KMS-11 (cell line): ENCODE results near the gene TECR.
"Not testable (repeated sequence)": the region's sequence is repeated elsewhere in the genome, so short reads cannot be mapped to it uniquely, and the experiment has no call there.

Source experiments
- H2AFZ ChIP-seq: fragments of 200-600 bp; sonication (generic); 2 replicates; pipeline ENCODE4 v1.6.1; 2016; ENCODE audit warnings: antibody characterized with exemption, mixed run types, low read depth
- H3K27ac ChIP-seq: fragments of 200-600 bp; sonication (generic); 2 replicates; pipeline ENCODE4 v1.6.1; 2016; ENCODE audit warnings: mild to moderate bottlenecking, mixed run types
- H3K27me3 ChIP-seq: fragments of 200-600 bp; sonication (generic); 2 replicates; pipeline ENCODE4 v1.6.1; 2017; ENCODE audit warnings: mild to moderate bottlenecking, low read depth, mixed run types, moderate library complexity; ENCODE audit not compliant: insufficient read depth
- H3K36me3 ChIP-seq: fragments of 200-600 bp; sonication (generic); 2 replicates; pipeline ENCODE4 v1.6.1; 2017; ENCODE audit warnings: mild to moderate bottlenecking, mixed run types; ENCODE audit not compliant: insufficient read depth
- H3K4me1 ChIP-seq: fragments of 200-600 bp; sonication (generic); 2 replicates; pipeline ENCODE4 v1.6.1; 2016; ENCODE audit warnings: mild to moderate bottlenecking, low read depth, mixed run types; ENCODE audit not compliant: poor library complexity, severe bottlenecking
- H3K4me2 ChIP-seq: fragments of 200-600 bp; sonication (generic); 2 replicates; pipeline ENCODE4 v1.7.0; 2016; ENCODE audit warnings: mild to moderate bottlenecking, mixed run types
- H3K4me3 ChIP-seq: fragments of 200-600 bp; sonication (generic); IDR thresholded peaks from 2 replicates; pipeline ENCODE4 v1.6.1; 2017; ENCODE audit warnings: low read depth, low read length, mixed read lengths; ENCODE audit not compliant: insufficient read depth
- H3K79me2 ChIP-seq: fragments of 200-600 bp; sonication (generic); 2 replicates; pipeline ENCODE4 v1.6.1; 2016; ENCODE audit warnings: low read depth, mixed run types; ENCODE audit not compliant: insufficient read depth
- H3K9ac ChIP-seq: fragments of 200-600 bp; sonication (generic); 2 replicates; pipeline ENCODE4 v1.6.1; 2016; ENCODE audit warnings: mild to moderate bottlenecking, mixed run types
- H4K20me1 ChIP-seq: fragments of 200-600 bp; sonication (generic); 2 replicates; pipeline ENCODE4 v1.6.1; 2016; ENCODE audit warnings: mild to moderate bottlenecking, mixed run types; ENCODE audit not compliant: insufficient read depth
- TF ChIP-seq, protein P1 (sequence below): fragments of 200-600 bp; sonication (generic); conservative IDR thresholded peaks from 2 replicates; pipeline ENCODE4 v1.6.1; 2017; ENCODE audit warnings: low read depth, mild to moderate bottlenecking, antibody characterized with exemption, low read length, moderate library complexity, mixed read lengths

Gene TECR

DNA sequence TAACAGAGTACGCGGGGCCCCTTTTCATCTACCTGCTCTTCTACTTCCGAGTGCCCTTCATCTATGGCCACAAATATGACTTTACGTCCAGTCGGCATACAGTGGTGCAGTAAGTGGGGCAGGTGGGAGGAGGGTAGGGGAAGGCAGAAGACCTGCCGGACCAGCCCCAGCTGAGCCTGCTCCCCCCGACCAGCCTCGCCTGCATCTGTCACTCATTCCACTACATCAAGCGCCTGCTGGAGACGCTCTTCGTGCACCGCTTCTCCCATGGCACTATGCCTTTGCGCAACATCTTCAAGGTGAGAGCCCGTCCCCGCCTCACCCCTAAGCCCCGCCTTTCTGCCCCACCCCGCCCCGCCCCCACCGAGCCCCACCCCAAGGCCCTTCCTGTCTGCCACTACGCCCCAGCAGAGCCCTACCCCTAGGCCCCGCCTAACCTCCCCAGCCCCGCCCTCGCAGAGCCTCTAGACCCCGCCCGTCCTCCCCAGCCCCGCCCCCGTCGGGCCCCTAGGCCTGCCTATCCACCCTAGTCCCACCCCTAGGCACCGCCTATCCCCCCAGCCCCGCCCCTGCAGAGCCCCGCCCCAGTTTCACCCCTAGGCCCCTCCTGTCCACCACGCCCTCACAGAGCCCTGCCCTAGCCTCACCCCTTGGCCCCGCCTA, 34.7 kb downstream of the TECR start:
- Histone ChIP-seq H3K9ac (no peak overlapping the region), H3K4me1 (no peaks in the 10 kb centered on the region), H3K27ac (no peak overlapping the region), H4K20me1 (no peaks in the 10 kb centered on the region), H3K79me2 (no peaks in the 10 kb centered on the region), H3K36me3 (no peaks in the 10 kb centered on the region), H3K27me3 (no peaks in the 10 kb centered on the region), H2AFZ (no peak overlapping the region), H3K4me3 (no peak overlapping the region), H3K4me2 (no peak overlapping the region)
- TF ChIP-seq, protein P1, sequence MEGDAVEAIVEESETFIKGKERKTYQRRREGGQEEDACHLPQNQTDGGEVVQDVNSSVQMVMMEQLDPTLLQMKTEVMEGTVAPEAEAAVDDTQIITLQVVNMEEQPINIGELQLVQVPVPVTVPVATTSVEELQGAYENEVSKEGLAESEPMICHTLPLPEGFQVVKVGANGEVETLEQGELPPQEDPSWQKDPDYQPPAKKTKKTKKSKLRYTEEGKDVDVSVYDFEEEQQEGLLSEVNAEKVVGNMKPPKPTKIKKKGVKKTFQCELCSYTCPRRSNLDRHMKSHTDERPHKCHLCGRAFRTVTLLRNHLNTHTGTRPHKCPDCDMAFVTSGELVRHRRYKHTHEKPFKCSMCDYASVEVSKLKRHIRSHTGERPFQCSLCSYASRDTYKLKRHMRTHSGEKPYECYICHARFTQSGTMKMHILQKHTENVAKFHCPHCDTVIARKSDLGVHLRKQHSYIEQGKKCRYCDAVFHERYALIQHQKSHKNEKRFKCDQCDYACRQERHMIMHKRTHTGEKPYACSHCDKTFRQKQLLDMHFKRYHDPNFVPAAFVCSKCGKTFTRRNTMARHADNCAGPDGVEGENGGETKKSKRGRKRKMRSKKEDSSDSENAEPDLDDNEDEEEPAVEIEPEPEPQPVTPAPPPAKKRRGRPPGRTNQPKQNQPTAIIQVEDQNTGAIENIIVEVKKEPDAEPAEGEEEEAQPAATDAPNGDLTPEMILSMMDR: no peak

DNA sequence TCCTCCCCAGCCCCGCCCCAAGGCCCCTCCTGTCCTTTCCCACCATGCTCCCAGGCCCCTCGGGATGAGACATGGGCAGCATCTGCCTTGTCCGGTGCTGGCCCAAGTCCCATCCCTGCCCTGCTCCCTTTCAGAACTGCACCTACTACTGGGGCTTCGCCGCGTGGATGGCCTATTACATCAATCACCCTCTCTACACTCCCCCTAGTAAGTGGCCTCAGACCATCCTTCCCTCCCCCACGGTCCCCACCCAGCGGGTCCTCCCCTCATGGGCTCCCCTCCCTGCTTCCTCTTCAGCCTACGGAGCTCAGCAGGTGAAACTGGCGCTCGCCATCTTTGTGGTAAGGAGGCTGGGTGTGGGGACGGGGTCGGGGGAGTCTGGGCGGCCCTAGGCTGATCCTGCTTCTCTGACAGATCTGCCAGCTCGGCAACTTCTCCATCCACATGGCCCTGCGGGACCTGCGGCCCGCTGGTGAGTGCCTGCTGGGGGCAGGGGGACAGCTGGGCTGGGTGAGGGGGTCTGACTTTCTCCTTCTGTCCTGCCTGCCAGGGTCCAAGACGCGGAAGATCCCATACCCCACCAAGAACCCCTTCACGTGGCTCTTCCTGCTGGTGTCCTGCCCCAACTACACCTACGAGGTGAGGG, 35.4 kb downstream of the TECR start:
- not testable (repeated sequence) for H3K27me3 ChIP-seq, H3K4me2 ChIP-seq, H3K4me3 ChIP-seq, H3K36me3 ChIP-seq, H2AFZ ChIP-seq, H3K79me2 ChIP-seq, H3K4me1 ChIP-seq, H4K20me1 ChIP-seq, H3K9ac ChIP-seq, H3K27ac ChIP-seq

DNA sequence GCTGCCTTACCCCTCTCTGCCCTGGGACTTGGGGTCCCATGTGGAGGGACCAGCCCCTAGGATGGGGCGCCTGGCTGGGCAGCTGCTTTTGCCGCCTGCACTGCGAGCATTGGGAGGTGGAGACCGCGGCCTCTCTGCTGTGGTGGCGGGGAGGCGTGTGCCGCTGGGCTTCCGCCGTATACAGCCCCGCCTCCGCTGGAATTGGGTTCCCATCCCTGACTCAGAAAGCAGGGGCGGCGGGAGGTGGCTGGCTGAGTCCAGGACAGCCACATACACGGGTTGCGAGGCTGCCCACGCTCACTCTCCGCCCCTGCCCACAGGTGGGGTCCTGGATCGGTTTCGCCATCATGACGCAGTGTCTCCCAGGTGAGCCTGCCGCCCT, 35.9 kb downstream of the TECR start:
- no peaks in the 10 kb centered on the region for H3K4me1 ChIP-seq
- H3K9ac ChIP-seq: no peak overlapping the region
- no peak overlapping the region for H3K27ac ChIP-seq
- no peak overlapping the region for H3K4me3 ChIP-seq
- H3K36me3 ChIP-seq: no peaks in the 10 kb centered on the region
- no peaks in the 10 kb centered on the region for H3K27me3 ChIP-seq
- no peak overlapping the region for H3K4me2 ChIP-seq
- no peak overlapping the region for H2AFZ ChIP-seq
- TF ChIP-seq, protein P1: no peak
- no peaks in the 10 kb centered on the region for H3K79me2 ChIP-seq
- no peaks in the 10 kb centered on the region for H4K20me1 ChIP-seq

DNA sequence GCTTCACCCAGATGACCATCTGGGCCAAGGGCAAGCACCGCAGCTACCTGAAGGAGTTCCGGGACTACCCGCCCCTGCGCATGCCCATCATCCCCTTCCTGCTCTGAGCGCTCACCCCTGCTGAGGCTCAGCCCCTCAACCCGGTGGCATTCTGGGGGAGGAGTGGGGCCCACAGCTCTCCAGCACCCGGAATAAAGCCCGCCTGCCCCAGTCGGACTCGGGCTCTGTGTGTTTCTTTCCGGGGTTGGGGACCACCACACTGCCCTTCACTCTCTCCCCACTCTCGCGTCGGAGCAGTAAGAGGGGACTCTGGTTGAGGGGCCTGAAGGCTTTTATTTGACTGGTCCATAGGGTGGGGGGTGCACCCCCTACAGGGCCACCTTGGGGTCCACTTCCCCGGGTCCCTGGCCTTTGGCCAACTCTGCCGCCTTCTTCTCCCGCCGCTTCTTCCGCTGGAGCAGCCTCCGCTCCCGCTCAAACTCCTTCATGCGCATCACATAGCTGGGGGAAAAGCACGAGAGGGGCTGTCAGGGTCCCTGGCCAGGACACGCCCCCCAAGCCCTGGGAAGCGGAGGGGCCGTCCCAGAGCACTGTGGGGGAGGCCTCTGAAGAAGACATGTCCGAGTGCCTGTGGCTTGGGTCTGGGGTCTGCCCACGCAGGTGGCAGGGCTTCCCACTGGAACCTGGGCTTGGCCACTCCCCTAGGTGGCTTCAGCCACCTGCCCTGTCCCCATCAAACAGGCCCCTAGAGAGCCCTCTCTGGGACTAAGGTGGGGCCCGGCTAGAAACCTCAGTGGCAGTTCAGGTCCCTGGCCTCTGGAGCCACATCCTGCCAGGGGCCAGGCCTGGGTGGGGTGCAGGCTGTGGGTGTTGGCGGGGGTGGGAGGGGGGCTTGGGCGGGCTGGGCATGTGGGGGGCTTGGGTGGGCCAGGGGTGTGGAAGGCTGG, 36.6 kb downstream of the TECR start:
- TF ChIP-seq, protein P1: no peak
- H3K4me1 ChIP-seq: no peaks in the 10 kb centered on the region
- H3K9ac ChIP-seq: no peak overlapping the region
- no peak overlapping the region for H3K4me2 ChIP-seq
- no peaks in the 10 kb centered on the region for H4K20me1 ChIP-seq
- no peak overlapping the region for H3K27ac ChIP-seq
- H3K27me3 ChIP-seq: no peaks in the 10 kb centered on the region
- H3K36me3 ChIP-seq: no peaks in the 10 kb centered on the region
- H3K4me3 ChIP-seq: no peak overlapping the region
- H3K79me2 ChIP-seq: peaks cover 4% of the 10 kb centered on the region; the same call in 1 of the 2 replicates
- H2AFZ ChIP-seq: no peak overlapping the region
